Caco-2 (cell line): Measurements from ENCODE around the gene ELMO1. TPM values are rescaled to one million over a fixed set of nuclear protein-coding genes. Genes with fewer than 3 reads are reported as not detected.

ENCODE experiments used
- BruUV-seq: library from RNA; stranded (reverse); fragments of 400-500 nt; replicated peaks from 2 replicates; lab custom pipeline; 2021; lab: Mats Ljungman, UMichigan
- CTCF ChIA-PET: fragments of 300-600 bp; sonication (Branson Sonifier 250); formaldehyde crosslinking; loops from one replicate; lab custom pipeline; 2022; ENCODE audit warnings: antibody characterized with exemption; lab: Charles Lee
- POLR2A ChIA-PET: fragments of 300-600 bp; sonication (Branson Sonifier 250); formaldehyde crosslinking; loops from one replicate; lab custom pipeline; 2022; ENCODE audit warnings: antibody characterized with exemption; lab: Charles Lee
- DNase-seq, 2 experiments: peaks; one replicate each; pipeline versions ENCODE4 v3.0.0 to v3.0.0-alpha.2; 2020 to 2022
- H3K27me3 ChIP-seq: replicated peaks from 2 replicates; pipeline ENCODE4 v1.6.0; 2011; ENCODE audit warnings: low read length; ENCODE audit not compliant: control insufficient read depth, insufficient read depth
- H3K36me3 ChIP-seq: 2 replicates; pipeline ENCODE4 v1.5.1; 2011; ENCODE audit warnings: low read length; ENCODE audit not compliant: control insufficient read depth, insufficient read depth
- H3K4me1 ChIP-seq: fragments of 250-450 bp; sonication (Bioruptor Pico); 2 replicates; pipeline ENCODE4 v1.5.1; 2020; ENCODE audit warnings: mild to moderate bottlenecking
- H3K4me3 ChIP-seq: 2 replicates; pipeline ENCODE4 v1.5.1; 2011; ENCODE audit warnings: low read depth, mild to moderate bottlenecking, control low read depth, low read length
- H3K9me3 ChIP-seq: fragments of 250-450 bp; sonication (Bioruptor Pico); 2 replicates; pipeline ENCODE4 v1.5.1; 2020; ENCODE audit warnings: mild to moderate bottlenecking, moderate library complexity
- H3K27ac Mint-ChIP-seq: one replicate; pipeline ENCODE4 v1.8.0; 2022; ENCODE audit warnings: mixed read lengths; ENCODE audit not compliant: unreplicated experiment
- H3K27me3 Mint-ChIP-seq: one replicate; pipeline ENCODE4 v1.8.0; 2022; ENCODE audit warnings: mixed read lengths; ENCODE audit not compliant: insufficient read depth, unreplicated experiment
- H3K36me3 Mint-ChIP-seq: one replicate; pipeline ENCODE4 v1.8.0; 2022; ENCODE audit warnings: mild to moderate bottlenecking, mixed read lengths; ENCODE audit not compliant: insufficient read depth, unreplicated experiment
- H3K4me1 Mint-ChIP-seq: one replicate; pipeline ENCODE4 v1.8.0; 2022; ENCODE audit warnings: low read depth, mixed read lengths; ENCODE audit not compliant: unreplicated experiment
- H3K4me3 Mint-ChIP-seq: one replicate; pipeline ENCODE4 v1.8.0; 2022; ENCODE audit warnings: mild to moderate bottlenecking, moderate library complexity, mixed read lengths; ENCODE audit not compliant: unreplicated experiment
- H3K9me3 Mint-ChIP-seq: one replicate; pipeline ENCODE4 v1.8.0; 2022; ENCODE audit warnings: mixed read lengths; ENCODE audit not compliant: unreplicated experiment
- CTCF ChIP-seq, 2 experiments: fragments of 200-600 bp in 1 of 2; IDR thresholded peaks; 1 replicate in 1 of 2; 2 replicates in 1 of 2; pipeline versions ENCODE4 v1.5.1 to v1.8.0; 2011 to 2022; ENCODE audit warnings: antibody characterized with exemption in 1 of 2, control low read depth in 1 of 2, inconsistent platforms in 1 of 2, low read depth in 1 of 2, low read length in 1 of 2, mild to moderate bottlenecking in 1 of 2, moderate library complexity in 1 of 2; ENCODE audit not compliant: insufficient read depth in 1 of 2, severe bottlenecking in 1 of 2, unreplicated experiment in 1 of 2
- intact Hi-C: fragments of 100-400 bp; cut with micrococcal nuclease; formaldehyde crosslinking; loops from one replicate; pipeline ENCODE4 v1.10.0; 2022; ENCODE audit not compliant: unreplicated experiment
- total RNA-seq: library from RNA; stranded (reverse); gene quantifications from 2 replicates; pipeline ENCODE4 v1.2.3, GENCODE V29; 2022

ELMO1 gene
- total RNA-seq, 1 experiment from 2014 or later: 0.14 TPM

- CTCF ChIA-PET: no interaction called here
- POLR2A ChIA-PET: no interaction called here
- Mint-ChIP-seq H3K27ac (no peak overlapping the region), H3K4me1 (no peaks in the 10 kb centered on the region), H3K36me3 (no peaks in the 10 kb centered on the region), H3K4me3 (no peak overlapping the region), H3K27me3 (no peaks in the 10 kb centered on the region), H3K9me3 (no peaks in the 10 kb centered on the region)
- no peak for DNase-seq
- Histone ChIP-seq H3K4me1 (no peaks in the 10 kb centered on the region), H3K27me3 (no peaks in the 10 kb centered on the region), H3K36me3 (no peaks in the 10 kb centered on the region), H3K9me3 (no peaks in the 10 kb centered on the region), H3K4me3 (no peak overlapping the region)
- intact Hi-C loops: no loop called here
- no TSS peak for BruUV-seq
- no peak for TF ChIP-seq CTCF (IDR thresholded peaks at IDR 0.05; ENCODE audit: insufficient read depth in 1 of 2, low read depth in 1 of 2, low read length in 1 of 2, severe bottlenecking in 1 of 2, unreplicated experiment in 1 of 2)
Measured at GRCh38 chr7:36881233-36881874, 567.3 kb downstream of the ELMO1 start.

GRCh38 chr7:36880108-36880507 lies 568.6 kb downstream of the ELMO1 start:
- BruUV-seq: no TSS peak
- no peaks in the 10 kb centered on the region for H3K9me3 ChIP-seq
- DNase-seq: no peak
- no peaks in the 10 kb centered on the region for H3K36me3 Mint-ChIP-seq
- H3K36me3 ChIP-seq: no peaks in the 10 kb centered on the region
- no peak overlapping the region for H3K27ac Mint-ChIP-seq
- TF ChIP-seq CTCF (IDR thresholded peaks at IDR 0.05; ENCODE audit: insufficient read depth in 1 of 2, low read depth in 1 of 2, low read length in 1 of 2, severe bottlenecking in 1 of 2, unreplicated experiment in 1 of 2): no peak
- H3K4me1 Mint-ChIP-seq: no peaks in the 10 kb centered on the region
- no peak overlapping the region for H3K4me3 Mint-ChIP-seq
- intact Hi-C loops: no loop called here
- POLR2A ChIA-PET: no interaction called here
- H3K4me3 ChIP-seq: no peak overlapping the region
- H3K4me1 ChIP-seq: no peaks in the 10 kb centered on the region
- H3K9me3 Mint-ChIP-seq: no peaks in the 10 kb centered on the region
- H3K27me3 ChIP-seq: no peaks in the 10 kb centered on the region
- CTCF ChIA-PET: no interaction called here
- H3K27me3 Mint-ChIP-seq: no peaks in the 10 kb centered on the region

DNA sequence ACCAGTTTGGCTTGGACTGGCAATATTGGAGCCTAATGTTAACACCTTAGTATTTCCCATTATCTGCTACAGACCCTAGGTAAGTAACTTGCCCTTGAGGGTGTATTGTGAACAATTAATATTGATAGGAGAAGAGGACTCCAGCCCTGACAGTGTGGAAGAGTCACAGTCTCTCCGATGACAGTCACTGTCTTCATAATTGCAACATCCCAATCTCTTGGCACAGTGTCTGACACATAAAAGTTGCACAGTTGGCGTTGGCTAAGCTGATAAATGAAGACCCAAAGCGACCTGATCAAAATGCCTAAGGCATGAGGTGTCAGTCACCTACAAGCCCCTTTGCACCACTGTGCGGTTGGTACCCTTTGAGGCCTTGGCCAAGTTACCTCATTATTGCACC lies 569.6 kb downstream of the ELMO1 start:
- no TSS peak for BruUV-seq
- no peak for DNase-seq
- no peaks in the 10 kb centered on the region for H3K4me1 ChIP-seq
- ChIA-PET CTCF (no interaction called here), POLR2A (no interaction called here)
- no peaks in the 10 kb centered on the region for H3K27me3 Mint-ChIP-seq
- no peak overlapping the region for H3K4me3 ChIP-seq
- H3K36me3 Mint-ChIP-seq: no peaks in the 10 kb centered on the region
- H3K27me3 ChIP-seq: no peaks in the 10 kb centered on the region
- no peaks in the 10 kb centered on the region for H3K9me3 ChIP-seq
- H3K27ac Mint-ChIP-seq: no peak overlapping the region
- no peaks in the 10 kb centered on the region for H3K4me1 Mint-ChIP-seq
- intact Hi-C loops: no loop called here
- H3K4me3 Mint-ChIP-seq: no peak overlapping the region
- H3K9me3 Mint-ChIP-seq: no peaks in the 10 kb centered on the region
- no peak for TF ChIP-seq CTCF (IDR thresholded peaks at IDR 0.05; ENCODE audit: insufficient read depth in 1 of 2, low read depth in 1 of 2, low read length in 1 of 2, severe bottlenecking in 1 of 2, unreplicated experiment in 1 of 2)
- H3K36me3 ChIP-seq: no peaks in the 10 kb centered on the region
